ENCODE results near the gene BRD4. TPM values are rescaled to one million over a fixed set of nuclear protein-coding genes. Genes with fewer than 3 reads are reported as not detected.
A peak's percentile ranks its signal among the peaks of the same experiment; 100 is the strongest.

BRD4 gene
- total and polyA plus RNA-seq, 8 donors: 51.1 to 89.6 (median 56.6) TPM

DNA sequence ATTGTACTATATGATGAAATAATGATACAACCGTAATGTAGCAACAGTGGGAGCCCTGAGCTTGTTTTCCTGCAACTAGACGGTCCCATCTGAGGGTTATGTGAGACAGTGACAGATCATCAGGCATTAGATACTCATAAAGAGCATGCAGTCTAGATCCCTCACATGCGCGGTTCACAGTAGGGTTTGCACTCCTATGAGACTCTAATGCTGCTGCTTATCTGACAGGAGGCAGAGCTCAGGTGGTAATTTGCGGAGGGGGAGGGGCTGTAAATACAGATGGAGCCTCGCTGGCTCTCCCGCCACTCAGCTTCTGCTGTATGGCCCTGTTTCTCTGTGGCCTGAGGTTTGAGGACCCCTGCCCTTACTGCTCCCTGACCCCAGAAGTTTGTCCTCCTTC is 113.8 kb downstream of the BRD4 start:
- H3K4me1 ChIP-seq: peaks cover 5 to 14% of the 10 kb centered on the region in 2 donors
- no peaks in the 10 kb centered on the region for H3K9me3 ChIP-seq
- ATAC-seq: no peak
- H3K27me3 ChIP-seq: peaks cover 0 to 22% of the 10 kb centered on the region in 2 donors
- DNase-seq: no peak
- intact Hi-C loops (cut with DNase I): no loop called here
- TF ChIP-seq, protein P1, sequence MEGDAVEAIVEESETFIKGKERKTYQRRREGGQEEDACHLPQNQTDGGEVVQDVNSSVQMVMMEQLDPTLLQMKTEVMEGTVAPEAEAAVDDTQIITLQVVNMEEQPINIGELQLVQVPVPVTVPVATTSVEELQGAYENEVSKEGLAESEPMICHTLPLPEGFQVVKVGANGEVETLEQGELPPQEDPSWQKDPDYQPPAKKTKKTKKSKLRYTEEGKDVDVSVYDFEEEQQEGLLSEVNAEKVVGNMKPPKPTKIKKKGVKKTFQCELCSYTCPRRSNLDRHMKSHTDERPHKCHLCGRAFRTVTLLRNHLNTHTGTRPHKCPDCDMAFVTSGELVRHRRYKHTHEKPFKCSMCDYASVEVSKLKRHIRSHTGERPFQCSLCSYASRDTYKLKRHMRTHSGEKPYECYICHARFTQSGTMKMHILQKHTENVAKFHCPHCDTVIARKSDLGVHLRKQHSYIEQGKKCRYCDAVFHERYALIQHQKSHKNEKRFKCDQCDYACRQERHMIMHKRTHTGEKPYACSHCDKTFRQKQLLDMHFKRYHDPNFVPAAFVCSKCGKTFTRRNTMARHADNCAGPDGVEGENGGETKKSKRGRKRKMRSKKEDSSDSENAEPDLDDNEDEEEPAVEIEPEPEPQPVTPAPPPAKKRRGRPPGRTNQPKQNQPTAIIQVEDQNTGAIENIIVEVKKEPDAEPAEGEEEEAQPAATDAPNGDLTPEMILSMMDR (IDR thresholded peaks at IDR 0.05): no peak
- no peaks in the 10 kb centered on the region for H3K36me3 ChIP-seq
- no peak overlapping the region for H3K27ac ChIP-seq
- H3K4me3 ChIP-seq: no peak overlapping the region

DNA sequence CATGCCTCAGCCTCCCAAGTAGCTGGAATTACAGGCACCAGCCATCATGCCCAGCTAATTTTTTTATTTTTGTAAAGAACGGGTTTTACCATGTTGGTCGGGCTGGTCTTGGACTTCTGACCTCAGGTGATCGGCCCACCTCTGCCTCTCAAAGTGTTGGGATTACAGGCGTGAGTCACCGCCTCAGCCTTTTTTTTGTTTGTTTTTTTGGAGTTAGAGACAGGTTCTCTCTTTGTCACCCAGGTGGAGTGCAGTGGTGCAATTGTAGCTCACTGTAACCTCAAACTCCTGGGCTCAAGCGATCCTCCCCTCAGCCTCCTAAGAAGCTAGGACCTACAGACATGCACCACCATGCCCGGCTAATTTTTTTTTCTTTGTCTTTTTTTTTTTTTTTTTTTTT is 116.0 kb downstream of the BRD4 start:
- TF ChIP-seq, protein P1 (IDR thresholded peaks at IDR 0.05): no peak
- Histone ChIP-seq H3K36me3 (no peaks in the 10 kb centered on the region), H3K27ac (no peak overlapping the region), H3K9me3 (no peaks in the 10 kb centered on the region), H3K4me1 (peaks cover 0 to 21% of the 10 kb centered on the region in 2 donors), H3K4me3 (no peak overlapping the region), H3K27me3 (peaks cover 0 to under 1% of the 10 kb centered on the region in 2 donors)
- DNase-seq: no peak
- intact Hi-C loops (cut with DNase I): no loop called here
- ATAC-seq: peak; percentile 29

DNA sequence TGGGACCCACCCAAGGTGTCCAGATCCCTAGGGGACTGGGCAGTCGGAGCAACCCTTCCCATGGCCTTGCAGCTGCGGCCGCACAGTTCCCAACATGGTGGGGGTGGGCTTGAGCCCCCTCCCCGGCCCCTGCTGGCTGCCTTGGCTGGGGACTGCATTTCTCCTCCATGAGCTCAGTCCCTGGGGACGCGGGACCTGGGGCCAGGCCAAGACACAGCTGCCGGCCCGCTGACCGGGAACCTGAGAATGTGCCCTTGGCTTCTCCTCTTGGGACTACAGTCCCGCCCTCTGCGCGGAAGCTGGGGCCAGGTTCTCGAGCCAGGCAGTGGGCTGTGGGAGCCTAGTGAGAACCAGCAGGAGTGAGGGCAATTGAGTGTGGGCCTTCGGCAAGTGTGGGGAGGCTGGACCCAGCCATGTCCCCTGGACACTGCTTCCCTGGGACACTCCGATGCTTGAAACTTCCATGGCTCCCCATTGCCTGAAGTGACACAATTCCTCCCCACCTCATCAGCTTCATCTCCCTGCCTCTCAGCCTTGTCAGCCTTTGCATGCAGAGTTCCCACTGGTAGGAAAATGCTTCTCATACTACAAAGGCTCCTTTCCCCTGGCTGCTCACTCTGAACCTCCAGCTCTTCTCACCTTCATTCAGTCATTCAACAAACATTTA is 118.5 kb downstream of the BRD4 start:
- Histone ChIP-seq H3K27me3 (no peaks in the 10 kb centered on the region), H3K27ac (no peak overlapping the region), H3K4me3 (no peak overlapping the region), H3K36me3 (no peaks in the 10 kb centered on the region), H3K4me1 (peaks cover 0 to 45% of the 10 kb centered on the region in 2 donors), H3K9me3 (no peaks in the 10 kb centered on the region)
- peak in 1 of 4 donors; percentile 41 for DNase-seq
- ATAC-seq: no peak
- intact Hi-C loops (cut with DNase I): no loop called here
- TF ChIP-seq, protein P1 (IDR thresholded peaks at IDR 0.05): no peak

DNA sequence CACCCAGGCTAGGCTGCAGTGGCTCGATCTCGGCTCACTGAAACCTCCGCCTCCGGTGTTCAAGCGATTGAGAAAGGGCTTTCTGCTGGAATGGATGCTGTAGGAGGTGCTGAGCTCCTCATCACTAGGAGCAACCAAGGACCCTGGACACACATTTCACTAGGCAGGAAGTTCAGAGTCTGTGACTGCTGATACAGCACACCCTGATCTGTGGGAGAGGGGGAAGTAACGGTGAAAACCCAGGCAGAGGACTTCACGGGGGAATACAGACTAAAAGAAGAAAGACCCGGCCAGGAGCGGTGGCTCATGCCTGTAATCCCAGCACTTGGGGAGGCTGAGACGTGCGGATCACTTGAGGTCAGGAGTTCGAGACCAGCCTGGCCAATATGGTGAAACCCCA is 119.6 kb downstream of the BRD4 start:
- intact Hi-C loops (cut with DNase I): no loop called here
- H3K27ac ChIP-seq: no peak overlapping the region

DNA sequence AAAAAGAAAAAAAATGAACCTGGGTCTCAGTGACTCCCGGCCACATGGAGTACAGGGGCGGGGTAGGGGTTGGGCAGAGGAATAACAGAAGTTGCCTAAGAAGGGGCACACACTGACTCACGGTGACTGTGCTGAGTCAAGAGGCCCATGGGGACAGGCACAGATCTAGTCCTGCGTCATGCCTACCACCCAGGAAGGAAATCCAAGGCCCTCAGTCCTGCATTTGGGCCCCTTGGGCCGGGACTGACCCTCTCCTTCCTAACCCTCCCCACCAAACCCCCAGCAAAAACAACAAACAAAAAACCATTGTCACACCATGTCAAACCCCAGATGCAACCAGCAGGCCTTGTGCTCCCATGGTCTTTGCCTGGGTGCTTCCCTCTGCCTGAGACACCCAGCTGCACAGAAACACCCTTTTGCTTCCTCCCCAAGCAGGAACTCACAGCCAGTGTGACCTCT is 122.0 kb downstream of the BRD4 start:
- TF ChIP-seq, protein P1 (IDR thresholded peaks at IDR 0.05): no peak
- peaks cover 0 to 45% of the 10 kb centered on the region in 2 donors for H3K4me1 ChIP-seq
- DNase-seq: peak in 2 of 4 donors; percentile 85 to 86
- H3K4me3 ChIP-seq: no peak overlapping the region
- H3K27me3 ChIP-seq: no peaks in the 10 kb centered on the region
- no peaks in the 10 kb centered on the region for H3K36me3 ChIP-seq
- H3K9me3 ChIP-seq: no peaks in the 10 kb centered on the region
- intact Hi-C loops (cut with DNase I): no loop called here
- peak overlapping the region; percentile 19 to 90 for H3K27ac ChIP-seq
- ATAC-seq: peak; percentile 97

More for the DNA sequence above, 119.6 kb downstream of the BRD4 start:
- no peaks in the 10 kb centered on the region for H3K27me3 ChIP-seq
- no peak for DNase-seq
- no peaks in the 10 kb centered on the region for H3K36me3 ChIP-seq
- peaks cover 0 to 45% of the 10 kb centered on the region in 2 donors for H3K4me1 ChIP-seq
- no peak overlapping the region for H3K4me3 ChIP-seq
- H3K9me3 ChIP-seq: no peaks in the 10 kb centered on the region
- peak; percentile 20 for ATAC-seq
- TF ChIP-seq, protein P1 (IDR thresholded peaks at IDR 0.05): no peak
